ENCODE data around the gene TYRO3.

DNA sequence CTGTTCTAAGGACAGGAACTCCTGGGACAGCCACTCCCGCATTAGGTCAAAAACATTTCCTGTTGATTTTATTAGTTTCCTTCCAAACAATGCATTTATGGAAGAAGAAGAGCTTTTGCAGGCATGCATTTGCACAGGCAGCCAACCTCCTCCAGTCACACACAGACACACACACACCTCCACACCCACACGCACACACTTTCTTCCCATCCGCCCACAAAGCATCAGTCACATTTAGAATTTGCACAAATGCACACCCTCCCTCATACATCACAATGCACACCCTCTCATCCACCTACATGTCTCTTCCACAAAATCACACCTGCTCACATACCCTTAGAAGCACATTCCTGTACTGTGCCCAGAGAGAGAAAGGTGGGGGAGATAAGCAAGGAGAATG, 4.1 kb upstream of the TYRO3 start:
- TF ChIP-seq, protein P1, sequence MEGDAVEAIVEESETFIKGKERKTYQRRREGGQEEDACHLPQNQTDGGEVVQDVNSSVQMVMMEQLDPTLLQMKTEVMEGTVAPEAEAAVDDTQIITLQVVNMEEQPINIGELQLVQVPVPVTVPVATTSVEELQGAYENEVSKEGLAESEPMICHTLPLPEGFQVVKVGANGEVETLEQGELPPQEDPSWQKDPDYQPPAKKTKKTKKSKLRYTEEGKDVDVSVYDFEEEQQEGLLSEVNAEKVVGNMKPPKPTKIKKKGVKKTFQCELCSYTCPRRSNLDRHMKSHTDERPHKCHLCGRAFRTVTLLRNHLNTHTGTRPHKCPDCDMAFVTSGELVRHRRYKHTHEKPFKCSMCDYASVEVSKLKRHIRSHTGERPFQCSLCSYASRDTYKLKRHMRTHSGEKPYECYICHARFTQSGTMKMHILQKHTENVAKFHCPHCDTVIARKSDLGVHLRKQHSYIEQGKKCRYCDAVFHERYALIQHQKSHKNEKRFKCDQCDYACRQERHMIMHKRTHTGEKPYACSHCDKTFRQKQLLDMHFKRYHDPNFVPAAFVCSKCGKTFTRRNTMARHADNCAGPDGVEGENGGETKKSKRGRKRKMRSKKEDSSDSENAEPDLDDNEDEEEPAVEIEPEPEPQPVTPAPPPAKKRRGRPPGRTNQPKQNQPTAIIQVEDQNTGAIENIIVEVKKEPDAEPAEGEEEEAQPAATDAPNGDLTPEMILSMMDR (conservative IDR thresholded peaks at IDR 0.05; ENCODE audit: low read length): no peak
- TF ChIP-seq EZH2phosphoT487 (IDR thresholded peaks at IDR 0.05; ENCODE audit: borderline replicate concordance, low read depth, low read length): no peak

Data from OCI-LY7 (cell line).